Astrocyte of the cerebellum (primary cell): ENCODE measurements around the gene RARB.

Experiments used
- DNase-seq: peaks from one replicate; pipeline ENCODE4 v3.0.0-alpha.2; 2011; ENCODE audit warnings: low read depth
- H3K4me3 ChIP-seq: 2 replicates; pipeline ENCODE4 v1.5.1; 2011; ENCODE audit warnings: mild to moderate bottlenecking, low read depth, low read length, moderate library complexity
- CTCF ChIP-seq: IDR thresholded peaks from 2 replicates; pipeline ENCODE4 v1.5.1; 2012; ENCODE audit warnings: low read length, low read depth, moderate library complexity, mild to moderate bottlenecking; ENCODE audit errors: missing control alignments
- in situ Hi-C: cut with HindIII; loops from 2 replicates; pipeline ENCODE4 v1.10.0; 2017; ENCODE audit warnings: low sequenced_read_pairs

Gene RARB

GRCh38 chr3:25619382-25619781 lies 191.3 kb downstream of the RARB start:
- TF ChIP-seq CTCF: no peak
- in situ Hi-C loops: no loop called here
- no peak overlapping the region for H3K4me3 ChIP-seq
- DNase-seq: no peak

- in situ Hi-C loops: no loop called here
- H3K4me3 ChIP-seq: no peak overlapping the region
- TF ChIP-seq CTCF: no peak
- DNase-seq: no peak
These were observed 192.4 kb downstream of the RARB start for GRCh38 chr3:25620493-25620892.

GRCh38 chr3:25621087-25621486 lies 193.0 kb downstream of the RARB start:
- DNase-seq: no peak
- in situ Hi-C loops: no loop called here
- no peak for TF ChIP-seq CTCF
- no peak overlapping the region for H3K4me3 ChIP-seq

GRCh38 chr3:25631989-25632388 lies 203.9 kb downstream of the RARB start:
- in situ Hi-C loops: loop anchor here (5.0 kb wide), 1 partner anchor 35 kb away; no protein-coding TSS in a partner anchor
- no peak for TF ChIP-seq CTCF
- H3K4me3 ChIP-seq: no peak overlapping the region

DNA sequence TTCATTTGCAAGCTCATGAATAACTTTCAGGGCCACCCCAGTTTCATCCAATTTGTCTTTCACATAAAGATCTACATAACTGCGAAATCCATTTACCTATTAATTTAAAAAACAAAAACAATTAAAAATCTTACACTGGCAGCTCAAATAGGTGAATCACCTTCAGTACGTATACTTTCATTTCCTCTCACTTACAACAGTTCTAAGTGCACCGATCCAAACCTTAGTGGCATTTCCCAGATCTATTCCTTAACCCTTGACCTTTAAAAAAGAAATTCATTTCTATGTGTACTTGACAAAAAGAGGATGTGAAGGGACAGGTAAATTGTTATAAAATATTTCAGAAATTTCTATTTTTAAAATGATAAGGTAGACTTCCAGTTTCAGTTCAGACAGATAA lies 205.9 kb downstream of the RARB start:
- H3K4me3 ChIP-seq: no peak overlapping the region
- in situ Hi-C loops: loop anchor here (5.0 kb wide), 1 partner anchor 33 kb away; no protein-coding TSS in a partner anchor
- no peak for DNase-seq
- no peak for TF ChIP-seq CTCF

More at GRCh38 chr3:25631989-25632388, 203.9 kb downstream of the RARB start:
- no peak for DNase-seq

- DNase-seq: no peak
- in situ Hi-C loops: no loop called here
- no peak overlapping the region for H3K4me3 ChIP-seq
- TF ChIP-seq CTCF: no peak
These were observed 207.0 kb downstream of the RARB start for GRCh38 chr3:25635038-25635437.
